Hepatocyte (in vitro differentiated cells): ENCODE measurements around the gene GMEB2. TPM values are rescaled to one million over a fixed set of nuclear protein-coding genes. Genes with fewer than 3 reads are reported as not detected.

Experiments
- DNase-seq: peaks from one replicate; pipeline ENCODE4 v3.0.0-alpha.2; 2016; ENCODE audit warnings: low spot score
- H2AFZ ChIP-seq: fragments of 200-600 bp; sonication (generic); 2 replicates; pipeline ENCODE4 v1.6.0; 2016; ENCODE audit warnings: antibody characterized with exemption, mild to moderate bottlenecking
- H3K27ac ChIP-seq: fragments of 200-600 bp; sonication (generic); 2 replicates; pipeline ENCODE4 v1.5.1; 2016; ENCODE audit warnings: mild to moderate bottlenecking
- H3K27me3 ChIP-seq: fragments of 200-600 bp; sonication (generic); 2 replicates; pipeline ENCODE4 v1.6.1; 2016
- H3K36me3 ChIP-seq: fragments of 200-600 bp; sonication (generic); replicated peaks from 2 replicates; pipeline ENCODE4 v1.5.1; 2016; ENCODE audit warnings: low read depth; ENCODE audit not compliant: insufficient read depth
- H3K4me1 ChIP-seq: fragments of 200-600 bp; sonication (generic); 2 replicates; pipeline ENCODE4 v1.5.1; 2016; ENCODE audit warnings: mild to moderate bottlenecking, moderate library complexity; ENCODE audit not compliant: insufficient read depth
- H3K4me2 ChIP-seq: fragments of 200-600 bp; sonication (generic); 2 replicates; pipeline ENCODE4 v1.6.0; 2016
- H3K4me3 ChIP-seq: fragments of 200-600 bp; sonication (generic); 2 replicates; pipeline ENCODE4 v1.5.1; 2016; ENCODE audit warnings: mild to moderate bottlenecking
- H3K79me2 ChIP-seq: fragments of 200-600 bp; sonication (generic); 2 replicates; pipeline ENCODE4 v1.6.0; 2017; ENCODE audit warnings: mild to moderate bottlenecking
- H3K9me2 ChIP-seq: fragments of 200-600 bp; sonication (generic); replicated peaks from 2 replicates; pipeline ENCODE4 v1.6.0; 2017; ENCODE audit warnings: mild to moderate bottlenecking; ENCODE audit not compliant: insufficient read depth
- H3K9me3 ChIP-seq: fragments of 200-600 bp; sonication (generic); 2 replicates; pipeline ENCODE4 v1.5.1; 2016; ENCODE audit warnings: low read depth, mild to moderate bottlenecking
- H4K20me1 ChIP-seq: fragments of 200-600 bp; sonication (generic); 2 replicates; pipeline ENCODE4 v1.6.0; 2016; ENCODE audit warnings: mild to moderate bottlenecking; ENCODE audit not compliant: insufficient read depth, poor library complexity, severe bottlenecking
- EZH2 ChIP-seq: fragments of 200-600 bp; sonication (generic); IDR thresholded peaks from 2 replicates; pipeline ENCODE4 v1.6.1; 2016; ENCODE audit warnings: antibody characterized with exemption, mild to moderate bottlenecking, borderline replicate concordance
- EZH2phosphoT487 ChIP-seq: fragments of 200-600 bp; sonication (generic); IDR thresholded peaks from one replicate; pipeline ENCODE4 v1.6.1; 2018; ENCODE audit warnings: antibody characterized with exemption, mild to moderate bottlenecking, low read depth, moderate library complexity; ENCODE audit not compliant: unreplicated experiment, severe bottlenecking
- WGBS: methylation state at CpG from one replicate; pipeline ENCODE4 v1.1.6; 2016; ENCODE audit warnings: low lambda C conversion rate; ENCODE audit errors: missing lambda C conversion rate; 5-methylcytosine and 5-hydroxymethylcytosine counted together
- polyA plus RNA-seq: library from polyadenylated mRNA; unstranded; fragments of >200 nt; fragmentation: Nextera tagmentation; extraction: Ambion mirVana; gene quantifications from 2 replicates; pipeline ENCODE4 v1.2.1, GENCODE V29; 2016
- total RNA-seq: library from RNA; depleted of rRNA; stranded (reverse); fragments of >200 nt; gene quantifications from 2 replicates; pipeline ENCODE4 v1.2.3, GENCODE V29; 2014
- TF ChIP-seq, protein P1 (sequence below): fragments of 200-600 bp; sonication (generic); IDR thresholded peaks from 2 replicates; pipeline ENCODE4 v1.5.1; 2016; ENCODE audit warnings: antibody characterized with exemption, mild to moderate bottlenecking; ENCODE audit not compliant: poor library complexity

Gene GMEB2
- total and polyA plus RNA-seq, 2 experiments from 2014 or later, result 8.7 to 10.7 TPM

- no peak overlapping the region for H2AFZ ChIP-seq
- H3K27ac ChIP-seq, result no peak overlapping the region
- H3K4me1 ChIP-seq, result no peaks in the 10 kb centered on the region
- H4K20me1 ChIP-seq, result no peaks in the 10 kb centered on the region
- no peaks in the 10 kb centered on the region for H3K79me2 ChIP-seq
- H3K9me2 ChIP-seq, result no peaks in the 10 kb centered on the region
- H3K36me3 ChIP-seq, result no peaks in the 10 kb centered on the region
- no peaks in the 10 kb centered on the region for H3K9me3 ChIP-seq
- TF ChIP-seq EZH2, result no peak
- TF ChIP-seq EZH2phosphoT487, result no peak
- TF ChIP-seq, protein P1, sequence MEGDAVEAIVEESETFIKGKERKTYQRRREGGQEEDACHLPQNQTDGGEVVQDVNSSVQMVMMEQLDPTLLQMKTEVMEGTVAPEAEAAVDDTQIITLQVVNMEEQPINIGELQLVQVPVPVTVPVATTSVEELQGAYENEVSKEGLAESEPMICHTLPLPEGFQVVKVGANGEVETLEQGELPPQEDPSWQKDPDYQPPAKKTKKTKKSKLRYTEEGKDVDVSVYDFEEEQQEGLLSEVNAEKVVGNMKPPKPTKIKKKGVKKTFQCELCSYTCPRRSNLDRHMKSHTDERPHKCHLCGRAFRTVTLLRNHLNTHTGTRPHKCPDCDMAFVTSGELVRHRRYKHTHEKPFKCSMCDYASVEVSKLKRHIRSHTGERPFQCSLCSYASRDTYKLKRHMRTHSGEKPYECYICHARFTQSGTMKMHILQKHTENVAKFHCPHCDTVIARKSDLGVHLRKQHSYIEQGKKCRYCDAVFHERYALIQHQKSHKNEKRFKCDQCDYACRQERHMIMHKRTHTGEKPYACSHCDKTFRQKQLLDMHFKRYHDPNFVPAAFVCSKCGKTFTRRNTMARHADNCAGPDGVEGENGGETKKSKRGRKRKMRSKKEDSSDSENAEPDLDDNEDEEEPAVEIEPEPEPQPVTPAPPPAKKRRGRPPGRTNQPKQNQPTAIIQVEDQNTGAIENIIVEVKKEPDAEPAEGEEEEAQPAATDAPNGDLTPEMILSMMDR, result no peak
- DNase-seq, result no peak
- no peak overlapping the region for H3K4me3 ChIP-seq
- no peaks in the 10 kb centered on the region for H3K27me3 ChIP-seq
- no peak overlapping the region for H3K4me2 ChIP-seq
- WGBS, result 89% methylated on average over 10 of the region's 10 CpGs
These were observed 32.8 kb downstream of the GMEB2 start for GRCh38 chr20:63594043-63594561.

GRCh38 chr20:63592661-63593060 is 34.2 kb downstream of the GMEB2 start:
- Histone ChIP-seq H3K4me2 (no peak overlapping the region), H3K36me3 (no peaks in the 10 kb centered on the region), H3K9me3 (no peaks in the 10 kb centered on the region), H3K79me2 (no peaks in the 10 kb centered on the region), H3K27me3 (no peaks in the 10 kb centered on the region), H4K20me1 (no peaks in the 10 kb centered on the region), H3K4me3 (no peak overlapping the region), H2AFZ (no peak overlapping the region), H3K27ac (no peak overlapping the region), H3K4me1 (no peaks in the 10 kb centered on the region), H3K9me2 (no peaks in the 10 kb centered on the region)
- no peak for DNase-seq
- TF ChIP-seq EZH2phosphoT487 (no peak), EZH2 (no peak)
- TF ChIP-seq, protein P1, result no peak
- WGBS, result 97% methylated on average over 13 of the region's 13 CpGs

GRCh38 chr20:63591786-63592355 is 35.0 kb downstream of the GMEB2 start:
- no peaks in the 10 kb centered on the region for H3K36me3 ChIP-seq
- H2AFZ ChIP-seq, result no peak overlapping the region
- no peaks in the 10 kb centered on the region for H3K79me2 ChIP-seq
- no peaks in the 10 kb centered on the region for H4K20me1 ChIP-seq
- no peak overlapping the region for H3K27ac ChIP-seq
- no peaks in the 10 kb centered on the region for H3K4me1 ChIP-seq
- no peak overlapping the region for H3K4me2 ChIP-seq
- H3K4me3 ChIP-seq, result no peak overlapping the region
- H3K27me3 ChIP-seq, result no peaks in the 10 kb centered on the region
- H3K9me2 ChIP-seq, result no peaks in the 10 kb centered on the region
- WGBS, result 98% methylated on average over 28 of the region's 28 CpGs
- H3K9me3 ChIP-seq, result no peaks in the 10 kb centered on the region
- no peak for DNase-seq
- TF ChIP-seq, protein P1, result no peak
- TF ChIP-seq EZH2phosphoT487 (no peak), EZH2 (no peak)

- no peak overlapping the region for H3K4me3 ChIP-seq
- H3K9me2 ChIP-seq, result no peaks in the 10 kb centered on the region
- no peaks in the 10 kb centered on the region for H3K36me3 ChIP-seq
- no peaks in the 10 kb centered on the region for H3K27me3 ChIP-seq
- TF ChIP-seq EZH2, result no peak
- TF ChIP-seq, protein P1, result no peak
- no peak for TF ChIP-seq EZH2phosphoT487
- H3K27ac ChIP-seq, result no peak overlapping the region
- WGBS, result 94% methylated on average over 4 of the region's 4 CpGs
- no peak overlapping the region for H2AFZ ChIP-seq
- no peak overlapping the region for H3K4me2 ChIP-seq
- no peak for DNase-seq
- H4K20me1 ChIP-seq, result no peaks in the 10 kb centered on the region
- H3K9me3 ChIP-seq, result no peaks in the 10 kb centered on the region
- no peaks in the 10 kb centered on the region for H3K4me1 ChIP-seq
- no peaks in the 10 kb centered on the region for H3K79me2 ChIP-seq
These were observed 35.8 kb downstream of the GMEB2 start for GRCh38 chr20:63591147-63591533.
